HCT116 (cell line): ENCODE data around the gene MPP2.

Experiments used
- ATF3 ChIP-seq: IDR thresholded peaks from 2 replicates; pipeline ENCODE4 v1.6.1; 2012
- CTCF ChIP-seq, 3 experiments: fragments of 200-600 bp in 1 of 3; sonication (generic) in 1 of 3; IDR thresholded peaks in 2 of 3; conservative IDR thresholded peaks in 1 of 3; 2 replicates each; pipeline ENCODE4 v1.5.1; 2012 to 2017; ENCODE audit warnings: low read depth in 2 of 3, low read length in 2 of 3, antibody characterized with exemption in 1 of 3, borderline replicate concordance in 1 of 3, control low read depth in 1 of 3, mild to moderate bottlenecking in 1 of 3, mixed read lengths in 1 of 3, mixed run types in 1 of 3, moderate library complexity in 1 of 3; ENCODE audit not compliant: insufficient read depth in 1 of 3
- EGR1 ChIP-seq: IDR thresholded peaks from 2 replicates; pipeline ENCODE4 v1.6.1; 2012; ENCODE audit warnings: low read depth
- EZH2 ChIP-seq: fragments of 200-600 bp; sonication (generic); IDR thresholded peaks from 2 replicates; pipeline ENCODE4 v1.6.1; 2017; ENCODE audit warnings: antibody characterized with exemption, mixed run types
- FOSL1 ChIP-seq: IDR thresholded peaks from 2 replicates; pipeline ENCODE4 v1.6.1; 2012; ENCODE audit warnings: low read depth
- MAX ChIP-seq: IDR thresholded peaks from 2 replicates; pipeline ENCODE4 v1.6.1; 2012
- POLR2A ChIP-seq: IDR thresholded peaks from 2 replicates; pipeline ENCODE4 v1.7.0; 2011; ENCODE audit warnings: borderline replicate concordance; ENCODE audit not compliant: insufficient read depth, insufficient read length; ENCODE audit errors: extremely low read depth
- POLR2AphosphoS5 ChIP-seq: IDR thresholded peaks from 2 replicates; pipeline ENCODE4 v1.6.1; 2011; ENCODE audit warnings: mild to moderate bottlenecking, low read depth, low read length, moderate library complexity
- REST ChIP-seq: IDR thresholded peaks from 2 replicates; pipeline ENCODE4 v1.6.1; 2012; ENCODE audit warnings: low read depth
- SIN3A ChIP-seq: IDR thresholded peaks from 2 replicates; pipeline ENCODE4 v1.6.1; 2012; ENCODE audit warnings: low read depth
- SRF ChIP-seq: IDR thresholded peaks from 2 replicates; pipeline ENCODE4 v1.6.1; 2012; ENCODE audit warnings: low read depth
- TCF7L2 ChIP-seq: IDR thresholded peaks from 2 replicates; pipeline ENCODE4 v1.7.0; 2011; ENCODE audit warnings: borderline replicate concordance, inconsistent platforms; ENCODE audit not compliant: insufficient read depth, insufficient read length; ENCODE audit errors: extremely low read depth
- ZNF274 ChIP-seq: fragments of 200-500 bp; sonication (Bioruptor generic); IDR thresholded peaks from 2 replicates; pipeline ENCODE4 v1.6.1; 2014; ENCODE audit warnings: mild to moderate bottlenecking, low read depth, low read length, inconsistent platforms

- TF ChIP-seq CTCF (IDR thresholded peaks at IDR 0.05 in 2 of 3, conservative IDR thresholded peaks at IDR 0.05 in 1 of 3; ENCODE audit: borderline replicate concordance in 1 of 3, insufficient read depth in 1 of 3, low read depth in 2 of 3, low read length in 2 of 3): peak; percentile 71 to 95 (median 85); a peak in 5 of 6 replicates
- no peak for TF ChIP-seq ZNF274
- TF ChIP-seq FOSL1: no peak
- no peak for TF ChIP-seq TCF7L2
- TF ChIP-seq ATF3: no peak
- TF ChIP-seq POLR2AphosphoS5: no peak
- TF ChIP-seq SIN3A: no peak
- TF ChIP-seq EZH2: no peak
- TF ChIP-seq MAX: no peak
- TF ChIP-seq EGR1: no peak
- no peak for TF ChIP-seq REST
- TF ChIP-seq POLR2A: no peak
- no peak for TF ChIP-seq SRF
These were observed 26.8 kb downstream of the MPP2 start for GRCh38 chr17:43880420-43880991.
